ENCODE results near the gene PHYHD1.

PHYHD1 gene

GRCh38 chr9:128920381-128921058 is at the start of gene PHYHD1:
Gene PHYHD1 (plus strand): TSS chr9:128920982. CDS start chr9:128922324, 1,342 bp downstream.
- DNase-seq: no peak

GRCh38 chr9:128877852-128878251 is 42.9 kb upstream of the PHYHD1 start:
- DNase-seq: no peak

- DNase-seq: peak; percentile 75
These were observed 38.7 kb upstream of the PHYHD1 start, which contains the start of the genes KYAT1 and LRRC8A for GRCh38 chr9:128881884-128882676. Gene KYAT1 (minus strand): TSS chr9:128881950. CDS start chr9:128845405, 36,545 bp downstream. Gene LRRC8A (plus strand): TSS chr9:128882133. CDS start chr9:128907165, 25,032 bp downstream.

GRCh38 chr9:128882677-128883603 is 37.8 kb upstream of the PHYHD1 start:
- DNase-seq: no peak

- no peak for DNase-seq
These were observed 36.6 kb upstream of the PHYHD1 start for GRCh38 chr9:128884164-128884563.

GRCh38 chr9:128885376-128885775 is 35.4 kb upstream of the PHYHD1 start:
- DNase-seq: no peak

- no peak for DNase-seq
These were observed 35.0 kb upstream of the PHYHD1 start for GRCh38 chr9:128885798-128886197.

GRCh38 chr9:128886211-128886891 is 34.4 kb upstream of the PHYHD1 start:
- DNase-seq: no peak

- no peak for DNase-seq
These were observed 33.7 kb upstream of the PHYHD1 start for GRCh38 chr9:128887049-128887448.

- DNase-seq: no peak
These were observed 32.9 kb upstream of the PHYHD1 start for GRCh38 chr9:128887914-128888350.

GRCh38 chr9:128891321-128892220 is 29.2 kb upstream of the PHYHD1 start:
- no peak for DNase-seq

GRCh38 chr9:128892221-128892921 is 28.4 kb upstream of the PHYHD1 start:
- no peak for DNase-seq

- no peak for DNase-seq
These were observed 27.4 kb upstream of the PHYHD1 start for GRCh38 chr9:128893354-128893753.

GRCh38 chr9:128894764-128895163 is 26.0 kb upstream of the PHYHD1 start:
- DNase-seq: no peak

GRCh38 chr9:128895556-128895955 is 25.2 kb upstream of the PHYHD1 start:
- no peak for DNase-seq

- no peak for DNase-seq
These were observed 22.4 kb upstream of the PHYHD1 start for GRCh38 chr9:128898382-128898781.

GRCh38 chr9:128898845-128899565 is 21.8 kb upstream of the PHYHD1 start:
- DNase-seq: no peak

- no peak for DNase-seq
These were observed 21.0 kb upstream of the PHYHD1 start for GRCh38 chr9:128899566-128900322.

GRCh38 chr9:128901379-128901778 is 19.4 kb upstream of the PHYHD1 start:
- DNase-seq: no peak

All from cortex of kidney (tissue), 1 donor.